Measurements from ENCODE around the gene NPAS3. TPM values are rescaled to one million over a fixed set of nuclear protein-coding genes. Genes with fewer than 3 reads are reported as not detected.

The NPAS3 gene
- total and polyA plus RNA-seq, 4 donors = 0.07 to 0.09 (median 0.08) TPM; not detected in 1

- TF ChIP-seq RAD21 (IDR thresholded peaks at IDR 0.05) (no peak), NR2F2 (IDR thresholded peaks at IDR 0.05) (no peak), CTCF (IDR thresholded peaks at IDR 0.05; ENCODE audit: low read depth, low read length, missing input control) (no peak), TAF1 (conservative IDR thresholded peaks at IDR 0.05) (no peak), FOXA1 (IDR thresholded peaks at IDR 0.05) (no peak), MAX (IDR thresholded peaks at IDR 0.05) (no peak)
- TF ChIP-seq, protein P1, sequence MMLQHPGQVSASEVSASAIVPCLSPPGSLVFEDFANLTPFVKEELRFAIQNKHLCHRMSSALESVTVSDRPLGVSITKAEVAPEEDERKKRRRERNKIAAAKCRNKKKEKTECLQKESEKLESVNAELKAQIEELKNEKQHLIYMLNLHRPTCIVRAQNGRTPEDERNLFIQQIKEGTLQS (IDR thresholded peaks at IDR 0.05) = no peak
- no peak for DNase-seq (ENCODE audit: low spot score)
- Histone ChIP-seq H3K36me3 (ENCODE audit: control insufficient read depth in 4 of 4, insufficient read depth in 3 of 4, low read depth in 1 of 4, low read length in 3 of 4) (no peaks in the 10 kb centered on the region), H3K27ac (ENCODE audit: low read depth in 1 of 2, low read length in 2 of 2) (no peak overlapping the region), H3K9ac (ENCODE audit: low read depth in 1 of 2, low read length in 2 of 2) (no peak overlapping the region), H3K4me1 (ENCODE audit: control insufficient read depth in 4 of 4, insufficient read depth in 4 of 4, low read length in 3 of 4) (no peaks in the 10 kb centered on the region), H3K9me3 (ENCODE audit: control insufficient read depth in 4 of 4, low read length in 3 of 4) (no peaks in the 10 kb centered on the region), H3K4me3 (ENCODE audit: low read depth in 1 of 3, low read length in 3 of 3) (no peak overlapping the region), H3K27me3 (ENCODE audit: control insufficient read depth in 4 of 4, insufficient read depth in 4 of 4, low read length in 3 of 4) (peaks cover 0 to 8% (median 0%) of the 10 kb centered on the region in 4 donors)
- 90% methylated on average over 4 of the region's 4 CpGs for WGBS
Observed at GRCh38 chr14:33461036-33461435, 522.4 kb downstream of the NPAS3 start.

DNA sequence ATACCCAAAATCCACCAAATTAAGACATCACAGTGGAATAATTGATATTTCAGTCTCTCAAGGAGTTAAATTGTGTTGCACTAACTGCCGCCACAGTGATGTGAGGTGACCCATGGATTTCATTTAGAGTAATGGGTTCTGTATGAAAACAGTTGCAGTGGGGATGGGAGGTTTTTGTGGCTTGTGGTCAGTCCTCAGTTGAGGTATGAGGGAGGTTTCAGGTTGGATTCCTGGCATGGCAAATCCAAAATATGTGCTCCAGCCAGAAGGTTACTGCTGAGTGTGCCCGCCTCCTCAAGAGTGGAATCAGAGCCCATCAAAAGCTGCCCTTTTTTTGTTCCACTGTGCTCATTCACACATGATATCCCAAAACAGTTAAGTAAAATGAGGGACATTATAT is 525.1 kb downstream of the NPAS3 start:
- no peak for DNase-seq (ENCODE audit: low spot score)
- 88% methylated on average over 2 of the region's 2 CpGs for WGBS
- TF ChIP-seq JUND (IDR thresholded peaks at IDR 0.05) (no peak), FOXA1 (IDR thresholded peaks at IDR 0.05) (no peak), MAX (IDR thresholded peaks at IDR 0.05) (no peak), HNF4G (IDR thresholded peaks at IDR 0.05) (no peak), RAD21 (IDR thresholded peaks at IDR 0.05) (no peak), FOXA2 (IDR thresholded peaks at IDR 0.05) (no peak), RXRA (IDR thresholded peaks at IDR 0.05) (no peak), HNF4A (conservative IDR thresholded peaks at IDR 0.05) (no peak), TAF1 (conservative IDR thresholded peaks at IDR 0.05) (no peak), GABPA (IDR thresholded peaks at IDR 0.05 in 1 of 2, conservative IDR thresholded peaks at IDR 0.05 in 1 of 2) (no peak), YY1 (IDR thresholded peaks at IDR 0.05) (no peak), REST (IDR thresholded peaks at IDR 0.05) (no peak), ZBTB33 (IDR thresholded peaks at IDR 0.05) (no peak), NR2F2 (IDR thresholded peaks at IDR 0.05) (no peak), SP1 (IDR thresholded peaks at IDR 0.05) (no peak), CTCF (IDR thresholded peaks at IDR 0.05; ENCODE audit: low read depth, low read length, missing input control) (no peak), EGR1 (IDR thresholded peaks at IDR 0.05; ENCODE audit: low read depth in 2 of 2) (no peak)
- TF ChIP-seq, protein P1 (IDR thresholded peaks at IDR 0.05) = no peak
- no peak overlapping the region for H3K9ac ChIP-seq (ENCODE audit: low read depth in 1 of 2, low read length in 2 of 2)
- no peaks in the 10 kb centered on the region for H3K36me3 ChIP-seq (ENCODE audit: control insufficient read depth in 4 of 4, insufficient read depth in 3 of 4, low read depth in 1 of 4, low read length in 3 of 4)
- H3K27me3 ChIP-seq (ENCODE audit: control insufficient read depth in 4 of 4, insufficient read depth in 4 of 4, low read length in 3 of 4) = peaks cover 0 to 6% (median 0%) of the 10 kb centered on the region in 4 donors
- no peaks in the 10 kb centered on the region for H3K4me1 ChIP-seq (ENCODE audit: control insufficient read depth in 4 of 4, insufficient read depth in 4 of 4, low read length in 3 of 4)
- no peak overlapping the region for H3K4me3 ChIP-seq (ENCODE audit: low read depth in 1 of 3, low read length in 3 of 3)
- H3K27ac ChIP-seq (ENCODE audit: low read depth in 1 of 2, low read length in 2 of 2) = no peak overlapping the region
- H3K9me3 ChIP-seq (ENCODE audit: control insufficient read depth in 4 of 4, low read length in 3 of 4) = peaks cover 0 to 3% (median 0%) of the 10 kb centered on the region in 4 donors

All from liver (tissue), 9 donors.